ENCODE data around the gene TCF7. TPM values are rescaled to one million over a fixed set of nuclear protein-coding genes. Genes with fewer than 3 reads are reported as not detected.

TCF7 gene
- 2.8 and 3.9 TPM in 2 replicates for total RNA-seq

GRCh38 chr5:134113902-134114875 lies at the start of gene TCF7:
Gene TCF7 (plus strand): TSS chr5:134114681. CDS start chr5:134114907, 226 bp downstream.

GRCh38 chr5:134176511-134177368 lies 62.3 kb downstream of the TCF7 start, which contains the start of gene SKP1:
Gene SKP1 (minus strand): TSS chr5:134176950. CDS start chr5:134174022, 2,928 bp downstream.

Other genes with a start within 250 kb of the TCF7 start
- 29.3 and 55.7 TPM in 2 replicates for gene C5orf15, start 146.1 kb upstream of the TCF7 start, total RNA-seq
- gene VDAC1, start 109.7 kb upstream of the TCF7 start, total RNA-seq: 189 and 228 TPM in 2 replicates
- 253 and 316 TPM in 2 replicates for gene SKP1, start 62.3 kb downstream of the TCF7 start, total RNA-seq
- gene PPP2CA, start 111.4 kb downstream of the TCF7 start, total RNA-seq: 54.9 and 67.4 TPM in 2 replicates

Data from bronchial smooth muscle cell (primary cell).